K562 (cell line): Measurements from ENCODE around the gene IQUB. TPM values are rescaled to one million over a fixed set of nuclear protein-coding genes. Genes with fewer than 3 reads are reported as not detected.

ENCODE experiments used
- CHD2 ChIP-seq: IDR thresholded peaks from 2 replicates; pipeline ENCODE4 v1.6.1; 2011; ENCODE audit warnings: low read depth, low read length
- CTCF ChIP-seq, 3 experiments: IDR thresholded peaks in 2 of 3; conservative IDR thresholded peaks in 1 of 3; 2 replicates each; pipeline ENCODE4 v1.5.1; 2011 to 2012; ENCODE audit warnings: low read length in 3 of 3, mild to moderate bottlenecking in 3 of 3, control low read depth in 2 of 3, improper control_type of control experiment in 1 of 3, inconsistent platforms in 1 of 3, low read depth in 1 of 3, mixed read lengths in 1 of 3, moderate library complexity in 1 of 3; ENCODE audit not compliant: insufficient read depth in 2 of 3
- EGR1 ChIP-seq: fragments of 450-650 bp; conservative IDR thresholded peaks from 2 replicates; pipeline ENCODE4 v1.6.1; 2017; ENCODE audit warnings: mild to moderate bottlenecking
- ESRRA ChIP-seq: fragments of 450-650 bp; IDR thresholded peaks from 2 replicates; pipeline ENCODE4 v1.6.1; 2014; ENCODE audit warnings: low read depth, mild to moderate bottlenecking, moderate library complexity, borderline replicate concordance
- EZH2 ChIP-seq: IDR thresholded peaks from 2 replicates; pipeline ENCODE4 v1.6.1; 2012; ENCODE audit warnings: low read depth, mild to moderate bottlenecking, inconsistent platforms, low read length, borderline replicate concordance
- HDAC2 ChIP-seq: fragments of 450-650 bp; IDR thresholded peaks from 2 replicates; pipeline ENCODE4 v1.6.1; 2016; ENCODE audit warnings: mild to moderate bottlenecking
- ILK ChIP-seq: fragments of 450-650 bp; IDR thresholded peaks from 2 replicates; pipeline ENCODE4 v1.6.1; 2016; ENCODE audit warnings: missing genetic modification characterization, low read depth, mild to moderate bottlenecking, missing compliant biosample characterization, moderate library complexity, borderline replicate concordance
- LEF1 ChIP-seq: fragments of 450-650 bp; IDR thresholded peaks from 2 replicates; pipeline ENCODE4 v1.6.1; 2016; ENCODE audit warnings: mild to moderate bottlenecking
- RFX7 ChIP-seq: fragments of 250-450 bp; sonication (Bioruptor Pico); IDR thresholded peaks from 2 replicates; pipeline ENCODE4 v1.5.1; 2021; ENCODE audit warnings: mild to moderate bottlenecking
- SRSF3 ChIP-seq: fragments of 200-400 bp; formaldehyde crosslinking; IDR thresholded peaks from 2 replicates; pipeline ENCODE4 v1.6.1; 2016; ENCODE audit warnings: mild to moderate bottlenecking, low read length, moderate library complexity; ENCODE audit not compliant: insufficient read depth
- TCF7L2 ChIP-seq: fragments of 150-350 bp; IDR thresholded peaks from 2 replicates; pipeline ENCODE4 v1.6.1; 2016; ENCODE audit warnings: low read depth, mild to moderate bottlenecking, low read length, moderate library complexity
- YY1 ChIP-seq, 3 experiments: IDR thresholded peaks; 2 replicates each; pipeline ENCODE4 v1.6.1; 2011; ENCODE audit warnings: low read length in 2 of 3, mild to moderate bottlenecking in 2 of 3, moderate library complexity in 2 of 3, borderline replicate concordance in 1 of 3, control low read depth in 1 of 3, low read depth in 1 of 3; ENCODE audit not compliant: insufficient read depth in 3 of 3, insufficient replicate concordance in 2 of 3, control insufficient read depth in 1 of 3, insufficient read length in 1 of 3; ENCODE audit errors: extremely low read depth in 1 of 3
- ZBED1 ChIP-seq: IDR thresholded peaks from 2 replicates; pipeline ENCODE4 v1.6.1; 2014
- ZBTB1 ChIP-seq: sonication (generic); formaldehyde crosslinking; IDR thresholded peaks from 2 replicates; pipeline ENCODE4 v1.8.1; 2023; ENCODE audit warnings: missing genetic modification reagents, low read depth, mild to moderate bottlenecking, borderline replicate concordance
- ZBTB43 ChIP-seq: sonication (generic); formaldehyde crosslinking; IDR thresholded peaks from 2 replicates; pipeline ENCODE4 v1.8.0; 2023; ENCODE audit warnings: mild to moderate bottlenecking, missing genetic modification reagents
- ZC3H4 ChIP-seq: sonication (generic); formaldehyde crosslinking; IDR thresholded peaks from 2 replicates; pipeline ENCODE4 v1.9.0; 2021; ENCODE audit warnings: missing genetic modification reagents, borderline replicate concordance
- ZNF518B ChIP-seq: fragments of 250-450 bp; sonication (Bioruptor Pico); IDR thresholded peaks from 2 replicates; pipeline ENCODE4 v1.5.0; 2021; ENCODE audit warnings: mild to moderate bottlenecking, moderate library complexity
- polyA plus RNA-seq, 8 experiments: library from polyadenylated mRNA; depleted of rRNA in 4 of 8; stranded (reverse) in 5 of 8; unstranded in 3 of 8; fragments of >200 nt; fragmentation: Nextera tagmentation in 2 of 8; fragmentation: Illumina TruSeq in 1 of 8; extraction: Ambion mirVana in 2 of 8; extraction: Trizol in 1 of 8; gene quantifications; 2 replicates each; pipeline versions ENCODE4 v1.2.1 to v1.2.3, GENCODE V29; 2011 to 2014; ENCODE audit warnings: inconsistent platforms in 1 of 8, missing spikeins in 1 of 8
- total RNA-seq, 7 experiments: library from RNA; depleted of rRNA in 6 of 7; stranded (reverse); fragments of >200 nt in 6 of 7; fragmentation: Illumina TruSeq in 2 of 7; extraction: Trizol in 2 of 7; gene quantifications; 2 replicates each; pipeline versions ENCODE4 v1.2.1 to v1.2.3, GENCODE V29; 2011 to 2021; ENCODE audit warnings: low replicate concordance in 1 of 7
- TF ChIP-seq, protein P1 (sequence below): sonication (generic); formaldehyde crosslinking; IDR thresholded peaks from 2 replicates; pipeline ENCODE4 v1.8.1; 2023; ENCODE audit warnings: mild to moderate bottlenecking, missing genetic modification reagents, moderate library complexity

The IQUB gene
- total and polyA plus RNA-seq, 9 of the 15 experiments (the other 6 are each of a cell fraction or from before 2014, with no cell fraction given): 0.62 to 2.6 (median 1.4) TPM

DNA sequence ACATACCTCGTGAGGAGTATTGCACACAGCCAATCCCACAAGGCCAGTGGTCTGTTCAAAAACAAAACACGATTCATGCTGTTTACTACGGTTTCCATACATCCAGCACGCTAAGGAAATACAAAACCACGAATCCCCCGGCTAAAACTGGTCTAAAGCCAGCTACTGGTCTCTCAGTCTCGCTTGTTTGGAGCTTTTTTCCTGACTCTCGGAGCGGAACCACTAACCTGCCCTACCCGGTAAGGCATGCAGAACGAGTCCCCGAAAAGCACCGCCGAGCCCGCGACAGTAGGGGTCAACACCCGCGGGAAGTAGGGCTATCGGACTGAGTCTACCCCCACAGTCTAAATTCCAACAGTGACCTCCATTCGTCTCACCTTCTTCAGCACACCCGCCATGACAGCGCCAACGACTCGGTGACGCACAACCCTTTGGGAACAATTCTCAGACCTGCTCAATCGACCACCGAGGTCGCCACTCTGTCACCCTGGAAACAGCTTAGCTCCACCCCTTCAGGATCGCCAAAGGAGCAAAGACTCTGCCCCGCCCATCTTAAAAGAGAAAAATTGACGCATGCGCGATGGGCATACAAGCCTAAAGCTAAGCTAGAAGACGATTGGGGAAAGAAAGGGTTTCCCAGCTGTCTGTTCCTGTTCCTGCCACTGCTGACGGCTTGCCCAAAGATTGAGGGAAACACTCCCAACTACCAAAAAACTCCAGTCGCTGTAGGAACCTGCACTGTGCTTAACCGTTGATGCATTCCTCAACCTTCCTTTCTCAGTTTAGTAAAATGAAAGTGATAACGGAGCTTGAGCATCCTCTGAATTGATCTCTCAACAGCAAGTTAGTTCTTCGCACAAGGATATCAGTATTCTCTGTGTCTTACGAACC, 23.2 kb upstream of the IQUB start, which contains the start of gene NDUFA5 (continued):
- TF ChIP-seq CTCF (IDR thresholded peaks at IDR 0.05 in 2 of 3, conservative IDR thresholded peaks at IDR 0.05 in 1 of 3; ENCODE audit: insufficient read depth in 2 of 3, low read depth in 1 of 3, low read length in 3 of 3) (peak in 1 of 3 experiments; percentile 32; a peak in 2 of 6 replicates), ILK (tag) (no peak), SRSF3 (0 out of 2 replicates have a peak, but pooled peaks have one; percentile 40), TCF7L2 (no peak; the same call in 1 of the 2 replicates), YY1 (IDR thresholded peaks at IDR 0.05; ENCODE audit: borderline replicate concordance in 1 of 3, control insufficient read depth in 1 of 3, extremely low read depth in 1 of 3, insufficient read depth in 3 of 3, insufficient read length in 1 of 3, insufficient replicate concordance in 2 of 3, low read depth in 1 of 3, low read length in 2 of 3) (peak; percentile 89 to 99 (median 97)), ZC3H4 (CRISPR knock-in tag) (no peak), EZH2 (no peak), LEF1 (no peak), ZBTB43 (CRISPR knock-in tag) (no peak), CHD2 (0 out of 2 replicates have a peak, but pooled peaks have one; percentile 17), RFX7 (CRISPR knock-in tag) (no peak), ZBTB1 (CRISPR knock-in tag) (0 out of 2 replicates have a peak, but pooled peaks have one; percentile 13), EGR1 (no peak), ZBED1 (no peak), ESRRA (peak; percentile 96), ZNF518B (CRISPR knock-in tag) (no peak), HDAC2 (no peak; the same call in 1 of the 2 replicates)
- TF ChIP-seq, protein P1, sequence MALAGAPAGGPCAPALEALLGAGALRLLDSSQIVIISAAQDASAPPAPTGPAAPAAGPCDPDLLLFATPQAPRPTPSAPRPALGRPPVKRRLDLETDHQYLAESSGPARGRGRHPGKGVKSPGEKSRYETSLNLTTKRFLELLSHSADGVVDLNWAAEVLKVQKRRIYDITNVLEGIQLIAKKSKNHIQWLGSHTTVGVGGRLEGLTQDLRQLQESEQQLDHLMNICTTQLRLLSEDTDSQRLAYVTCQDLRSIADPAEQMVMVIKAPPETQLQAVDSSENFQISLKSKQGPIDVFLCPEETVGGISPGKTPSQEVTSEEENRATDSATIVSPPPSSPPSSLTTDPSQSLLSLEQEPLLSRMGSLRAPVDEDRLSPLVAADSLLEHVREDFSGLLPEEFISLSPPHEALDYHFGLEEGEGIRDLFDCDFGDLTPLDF (CRISPR knock-in tag): peak; percentile 82
